Neuronal stem cell (in vitro differentiated cells): ENCODE data around the gene ABHD3.
"Not testable (repeated sequence)": the region's sequence is repeated elsewhere in the genome, so short reads cannot be mapped to it uniquely, and the experiment has no call there.

ENCODE experiments used
- DNase-seq: peaks from one replicate; pipeline ENCODE4 v3.0.0-alpha.2; 2013; ENCODE audit warnings: low spot score
- H2AFZ ChIP-seq: one replicate; pipeline ENCODE4 v1.6.1; 2013; ENCODE audit warnings: mild to moderate bottlenecking, low read length, inconsistent platforms
- H2AK5ac ChIP-seq: 2 replicates; pipeline ENCODE4 v1.6.1; 2013; ENCODE audit warnings: low read depth, mild to moderate bottlenecking, inconsistent platforms, low read length, moderate library complexity, mixed read lengths
- H2BK120ac ChIP-seq: 2 replicates; pipeline ENCODE4 v1.6.1; 2013; ENCODE audit warnings: low read depth, mild to moderate bottlenecking, inconsistent platforms, low read length, moderate library complexity, mixed read lengths
- H2BK12ac ChIP-seq: one replicate; pipeline ENCODE4 v1.6.1; 2013; ENCODE audit warnings: low read length, inconsistent platforms
- H2BK15ac ChIP-seq: 2 replicates; pipeline ENCODE4 v1.6.1; 2013; ENCODE audit warnings: mild to moderate bottlenecking, low read length, inconsistent platforms, mixed read lengths
- H2BK5ac ChIP-seq: one replicate; pipeline ENCODE4 v1.6.1; 2013; ENCODE audit warnings: inconsistent platforms, mild to moderate bottlenecking, low read length, moderate library complexity
- H3K14ac ChIP-seq: one replicate; pipeline ENCODE4 v1.6.1; 2013; ENCODE audit warnings: low read length, inconsistent platforms
- H3K18ac ChIP-seq: 2 replicates; pipeline ENCODE4 v1.6.1; 2013; ENCODE audit warnings: low read length, inconsistent platforms
- H3K23ac ChIP-seq: 2 replicates; pipeline ENCODE4 v1.6.1; 2013; ENCODE audit warnings: low read depth, mild to moderate bottlenecking, mixed read lengths, low read length, inconsistent platforms; ENCODE audit not compliant: poor library complexity
- H3K27ac ChIP-seq: replicated peaks from 3 replicates; pipeline ENCODE4 v1.5.1; 2013; ENCODE audit warnings: low read length, inconsistent platforms
- H3K27me3 ChIP-seq, 3 experiments: 2 replicates each; pipeline ENCODE4 v1.6.1; 2013; ENCODE audit warnings: low read length in 3 of 3, mild to moderate bottlenecking in 2 of 3, inconsistent platforms in 1 of 3, low read depth in 1 of 3, mixed read lengths in 1 of 3, moderate library complexity in 1 of 3; ENCODE audit not compliant: control insufficient read depth in 3 of 3, insufficient read depth in 3 of 3
- H3K36me3 ChIP-seq, 2 donors: replicated peaks in 1 of 2; 2 replicates each; pipeline ENCODE4 v1.6.1; 2013; ENCODE audit warnings: low read length in 2 of 2; ENCODE audit not compliant: control insufficient read depth in 2 of 2, insufficient read depth in 2 of 2
- H3K4ac ChIP-seq: 2 replicates; pipeline ENCODE4 v1.6.1; 2013; ENCODE audit warnings: inconsistent platforms, mild to moderate bottlenecking, low read length, moderate library complexity
- H3K4me1 ChIP-seq, 2 donors: 1 replicate in 1 of 2; 2 replicates in 1 of 2; pipeline ENCODE4 v1.6.1; 2013; ENCODE audit warnings: low read length in 2 of 2, low read depth in 1 of 2; ENCODE audit not compliant: control insufficient read depth in 2 of 2, insufficient read depth in 1 of 2
- H3K4me2 ChIP-seq: one replicate; pipeline ENCODE4 v1.6.1; 2013; ENCODE audit warnings: mild to moderate bottlenecking, low read length, inconsistent platforms; ENCODE audit not compliant: insufficient read depth, poor library complexity, severe bottlenecking
- H3K4me3 ChIP-seq, 2 donors: 2 replicates each; pipeline ENCODE4 v1.5.1; 2013; ENCODE audit warnings: low read length in 2 of 2, mild to moderate bottlenecking in 2 of 2, inconsistent platforms in 1 of 2, moderate library complexity in 1 of 2
- H3K79me1 ChIP-seq: one replicate; pipeline ENCODE4 v1.6.1; 2013; ENCODE audit warnings: low read depth, mild to moderate bottlenecking, inconsistent platforms, low read length, moderate library complexity
- H3K9ac ChIP-seq: one replicate; pipeline ENCODE4 v1.6.1; 2013; ENCODE audit warnings: mild to moderate bottlenecking, low read depth, low read length, inconsistent platforms; ENCODE audit not compliant: poor library complexity
- H3K9me3 ChIP-seq, 2 donors: replicated peaks in 1 of 2; 2 replicates each; pipeline versions ENCODE3 to v1.6.1; 2013; ENCODE audit warnings: low read length in 2 of 2, mild to moderate bottlenecking in 2 of 2, inconsistent platforms in 1 of 2, low read depth in 1 of 2, mixed read lengths in 1 of 2, moderate library complexity in 1 of 2; ENCODE audit not compliant: control insufficient read depth in 2 of 2, insufficient read depth in 1 of 2
- H4K8ac ChIP-seq: one replicate; pipeline ENCODE4 v1.6.1; 2013; ENCODE audit warnings: low read depth, mild to moderate bottlenecking, inconsistent platforms, low read length, moderate library complexity
- H4K91ac ChIP-seq: one replicate; pipeline ENCODE4 v1.6.1; 2013; ENCODE audit warnings: low read length, low read depth, mild to moderate bottlenecking, inconsistent platforms; ENCODE audit not compliant: poor library complexity
- WGBS, 2 donors: extraction: QIAGEN DNeasy Blood & Tissue Kit; methylation state at CpG; one replicate each; pipeline ENCODE4 v1.1.7; 2013; ENCODE audit warnings: missing lambda C conversion rate in 2 of 2, mixed read lengths in 1 of 2; ENCODE audit not compliant: insufficient read length in 2 of 2, insufficient replicate concordance in 1 of 2; ENCODE audit errors: extremely low coverage in 2 of 2; 5-methylcytosine and 5-hydroxymethylcytosine counted together

ABHD3 gene

DNA sequence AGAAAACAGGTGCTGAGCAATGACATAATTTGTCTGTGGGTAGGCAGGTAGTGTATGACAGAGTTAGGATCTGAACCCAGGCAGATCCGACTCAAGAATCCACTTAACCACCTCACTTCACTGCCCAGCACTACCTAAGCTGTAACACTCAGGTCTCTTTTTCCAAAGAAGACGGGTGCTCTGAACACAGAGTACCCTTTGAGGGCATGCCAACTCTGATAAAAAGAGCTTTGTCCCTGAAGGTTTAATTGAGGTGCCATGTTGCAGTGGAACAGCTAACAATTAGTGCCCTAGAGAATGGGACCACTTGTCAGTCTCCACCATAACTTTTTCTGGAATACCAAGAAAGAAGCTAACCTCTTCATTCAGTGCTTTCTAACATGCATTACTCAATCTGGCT, 11.3 kb downstream of the ABHD3 start:
- Histone ChIP-seq H3K14ac (no peak overlapping the region), H2BK120ac (no peak overlapping the region), H3K4me1 (no peaks in the 10 kb centered on the region), H3K23ac (no peak overlapping the region), H3K9ac (no peak overlapping the region), H3K27ac (no peak overlapping the region), H3K27me3 (no peaks in the 10 kb centered on the region), H2AK5ac (no peak overlapping the region), H3K4me3 (no peak overlapping the region), H2BK5ac (no peak overlapping the region), H2BK12ac (no peak overlapping the region), H3K4ac (no peak overlapping the region), H2AFZ (no peak overlapping the region), H4K91ac (no peak overlapping the region), H3K4me2 (no peak overlapping the region), H3K79me1 (no peaks in the 10 kb centered on the region), H3K36me3 (peaks cover 0 to 46% of the 10 kb centered on the region in 2 donors), H3K9me3 (peaks cover 2 to 16% of the 10 kb centered on the region in 2 donors), H2BK15ac (no peak overlapping the region), H4K8ac (no peak overlapping the region), H3K18ac (no peak overlapping the region)
- DNase-seq: no peak
- WGBS, 2 donors: no CpG with 5 or more reads among the region's 2 CpGs

DNA sequence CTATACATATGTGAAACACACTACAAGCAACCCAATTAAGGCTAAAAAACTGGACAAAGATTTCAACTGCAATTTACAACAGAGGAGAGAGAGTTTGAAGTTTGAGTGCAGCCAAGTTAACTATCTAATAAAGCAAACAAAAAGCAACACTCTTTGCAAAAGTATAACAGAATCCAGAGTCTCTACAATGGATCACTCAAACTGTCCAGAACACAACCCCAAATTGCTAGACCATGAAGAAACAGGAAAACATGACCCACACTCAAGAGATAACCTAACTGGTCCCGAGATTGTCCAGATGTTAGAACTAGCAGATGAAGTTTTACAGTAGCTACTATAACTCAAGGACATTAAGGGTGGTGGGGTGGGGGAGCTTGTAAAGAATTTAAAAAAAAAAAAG, 14.8 kb downstream of the ABHD3 start:
- H2AFZ ChIP-seq: no peak overlapping the region
- no peak overlapping the region for H3K4ac ChIP-seq

DNA sequence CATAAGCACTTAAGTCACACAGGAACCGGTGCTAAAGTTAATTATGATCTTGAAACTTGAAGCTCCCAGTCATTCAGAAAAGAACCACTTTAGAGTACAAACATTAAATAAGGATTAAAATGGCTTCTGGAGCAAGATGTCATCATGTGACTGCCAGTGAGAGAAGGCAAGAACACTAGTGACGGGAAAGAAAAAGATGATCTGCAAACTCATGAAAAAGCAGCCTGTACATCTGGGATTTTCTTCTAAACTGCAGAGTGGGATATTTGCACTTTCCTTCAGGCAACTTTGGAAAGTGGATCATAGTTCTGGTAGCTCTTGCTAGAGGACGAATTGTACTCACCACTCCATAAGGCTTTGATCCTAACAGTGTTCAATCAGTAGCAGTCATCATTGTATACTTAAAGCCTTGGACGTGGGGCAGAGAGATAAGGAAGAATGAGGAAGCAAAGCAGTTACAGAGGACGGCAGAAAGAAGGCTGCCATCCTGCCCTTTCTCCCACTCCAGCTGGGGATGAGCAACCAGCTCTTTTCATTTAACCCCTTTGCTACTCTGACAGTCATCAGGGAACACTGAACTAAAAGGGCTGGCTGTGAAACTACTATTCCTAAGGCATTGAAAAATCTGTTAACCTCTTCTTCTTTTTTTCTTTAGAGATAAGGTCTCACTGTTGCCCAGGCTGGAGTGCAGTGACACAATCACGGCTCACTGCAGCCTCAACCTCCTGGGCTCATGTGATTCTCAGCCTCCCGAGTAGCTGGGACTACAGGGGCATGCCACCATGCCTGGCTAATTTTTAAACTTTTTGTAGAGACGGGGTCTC, 18.1 kb downstream of the ABHD3 start:
- H2BK120ac ChIP-seq: no peak overlapping the region
- H3K18ac ChIP-seq: no peak overlapping the region
- no CpG with 5 or more reads among the region's 8 CpGs for WGBS, 2 donors
- peak overlapping the region; percentile 35 for H2AFZ ChIP-seq
- H3K9me3 ChIP-seq: peaks cover 2 to 16% of the 10 kb centered on the region in 2 donors
- no peak overlapping the region for H2BK5ac ChIP-seq
- no peak overlapping the region for H3K4me3 ChIP-seq
- no peak overlapping the region for H3K23ac ChIP-seq
- H3K4ac ChIP-seq: no peak overlapping the region
- H3K9ac ChIP-seq: no peak overlapping the region
- no peak overlapping the region for H4K91ac ChIP-seq
- no peaks in the 10 kb centered on the region for H3K27me3 ChIP-seq
- H3K79me1 ChIP-seq: no peaks in the 10 kb centered on the region
- no peak overlapping the region for H2AK5ac ChIP-seq
- no peak overlapping the region for H2BK12ac ChIP-seq
- no peak overlapping the region for H3K14ac ChIP-seq
- H4K8ac ChIP-seq: no peak overlapping the region
- H3K4me2 ChIP-seq: no peak overlapping the region
- DNase-seq: no peak
- H3K4me1 ChIP-seq: peaks cover 3 to 11% of the 10 kb centered on the region in 2 donors
- no peak overlapping the region for H3K27ac ChIP-seq
- peaks cover 0 to 26% of the 10 kb centered on the region in 2 donors for H3K36me3 ChIP-seq
- H2BK15ac ChIP-seq: no peak overlapping the region

More for the DNA sequence above, 14.8 kb downstream of the ABHD3 start:
- Histone ChIP-seq H3K14ac (no peak overlapping the region), H2AK5ac (no peak overlapping the region), H3K9ac (no peak overlapping the region), H4K8ac (no peak overlapping the region), H3K79me1 (no peaks in the 10 kb centered on the region), H3K4me2 (no peak overlapping the region), H3K4me3 (no peak overlapping the region), H4K91ac (no peak overlapping the region), H2BK120ac (no peak overlapping the region), H3K4me1 (no peaks in the 10 kb centered on the region), H3K36me3 (peaks cover 0 to 37% of the 10 kb centered on the region in 2 donors), H3K9me3 (peaks cover 2 to 16% of the 10 kb centered on the region in 2 donors), H3K18ac (no peak overlapping the region), H2BK5ac (no peak overlapping the region), H3K23ac (no peak overlapping the region), H3K27me3 (no peaks in the 10 kb centered on the region), H2BK12ac (no peak overlapping the region), H2BK15ac (no peak overlapping the region), H3K27ac (no peak overlapping the region)
- no CpG with 5 or more reads among the region's 1 CpG for WGBS, 2 donors
- no peak for DNase-seq

DNA sequence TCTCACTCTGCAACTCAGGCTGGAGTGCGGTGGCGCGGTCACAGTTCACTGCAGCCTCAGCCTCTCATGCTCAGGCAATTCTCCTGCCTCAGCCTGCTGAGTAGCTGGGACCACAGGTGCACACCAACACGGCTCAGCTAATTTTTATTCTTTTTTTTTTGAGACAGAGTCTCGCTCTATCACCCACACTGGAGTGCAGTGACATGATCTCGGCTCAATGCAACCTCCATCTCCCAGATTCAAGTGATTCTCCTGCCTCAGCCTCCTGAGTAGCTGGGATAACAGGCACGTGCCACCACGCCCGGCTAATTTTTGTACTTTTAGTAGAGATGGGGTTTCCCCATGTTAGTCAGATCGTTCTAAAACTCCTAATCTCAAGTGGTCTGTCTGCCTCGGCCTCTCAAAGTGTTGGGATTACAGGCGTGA, 19.0 kb downstream of the ABHD3 start:
- H2AK5ac ChIP-seq, H3K4me2 ChIP-seq, H2AFZ ChIP-seq, H3K9me3 ChIP-seq, H3K27ac ChIP-seq, H3K79me1 ChIP-seq, H2BK12ac ChIP-seq, H2BK5ac ChIP-seq, H3K14ac ChIP-seq, H4K8ac ChIP-seq, H2BK15ac ChIP-seq, H2BK120ac ChIP-seq, H3K27me3 ChIP-seq, H3K4ac ChIP-seq, H3K4me3 ChIP-seq, H3K23ac ChIP-seq, H4K91ac ChIP-seq, H3K9ac ChIP-seq, DNase-seq, H3K18ac ChIP-seq: not testable (repeated sequence)
- no CpG with 5 or more reads among the region's 12 CpGs for WGBS, 2 donors
- H3K4me1 ChIP-seq: peaks cover 3 to 11% of the 10 kb centered on the region in 2 donors
- peaks cover 0 to 20% of the 10 kb centered on the region in 2 donors for H3K36me3 ChIP-seq
